Bronchial epithelial cell (primary cell): ENCODE data around the gene VEGFB. TPM values are rescaled to one million over a fixed set of nuclear protein-coding genes. Genes with fewer than 3 reads are reported as not detected.

ENCODE experiments used
- DNase-seq: peaks from one replicate; pipeline ENCODE4 v3.0.0-alpha.2; 2010; ENCODE audit warnings: low read depth
- FAIRE-seq: peaks from 2 replicates; lab custom pipeline; 2011; peaks lifted over from hg19 to GRCh38; lab: Jason Lieb, UNC
- H3K27me3 ChIP-seq: 2 replicates; pipeline ENCODE4 v1.5.1; 2011; ENCODE audit warnings: low read length; ENCODE audit not compliant: control insufficient read depth, insufficient read depth
- H3K36me3 ChIP-seq: 2 replicates; pipeline ENCODE4 v1.5.1; 2011; ENCODE audit warnings: low read length; ENCODE audit not compliant: control insufficient read depth, insufficient read depth
- H3K4me3 ChIP-seq: 2 replicates; pipeline ENCODE4 v1.5.1; 2011; ENCODE audit warnings: mild to moderate bottlenecking, low read depth, low read length, control low read depth
- CTCF ChIP-seq: IDR thresholded peaks from 2 replicates; pipeline ENCODE4 v1.5.1; 2011; ENCODE audit warnings: mild to moderate bottlenecking, moderate library complexity, low read length, control low read depth, inconsistent platforms; ENCODE audit not compliant: insufficient read depth, severe bottlenecking
- total RNA-seq: library from RNA; depleted of rRNA; stranded (reverse); fragments of >200 nt; gene quantifications from 2 replicates; pipeline ENCODE4 v1.2.1, GENCODE V29; 2014

Gene VEGFB
- total RNA-seq, 1 donor from 2014 or later = 12.4 TPM

GRCh38 chr11:64223001-64223651 lies 11.3 kb upstream of the VEGFB start:
- FAIRE-seq = no peak
- Histone ChIP-seq H3K4me3 (no peak overlapping the region), H3K36me3 (peaks cover 13% of the 10 kb centered on the region), H3K27me3 (no peaks in the 10 kb centered on the region)
- no peak for DNase-seq
- TF ChIP-seq CTCF = no peak

GRCh38 chr11:64224151-64224890 lies 10.1 kb upstream of the VEGFB start:
- Histone ChIP-seq H3K27me3 (no peaks in the 10 kb centered on the region), H3K4me3 (no peak overlapping the region), H3K36me3 (peaks cover 13% of the 10 kb centered on the region)
- FAIRE-seq (no peak), DNase-seq (peak; percentile 67)
- no peak for TF ChIP-seq CTCF

GRCh38 chr11:64224891-64225607 lies 9.3 kb upstream of the VEGFB start:
- H3K36me3 ChIP-seq = peaks cover 12% of the 10 kb centered on the region
- peak overlapping the region; percentile 65 for H3K4me3 ChIP-seq
- no peak for TF ChIP-seq CTCF
- H3K27me3 ChIP-seq = no peaks in the 10 kb centered on the region
- FAIRE-seq (no peak), DNase-seq (no peak)

- peak; percentile 53 for DNase-seq
- Histone ChIP-seq H3K4me3 (peak within 1 kb of the TSS; percentile 65), H3K27me3 (no peaks in the 10 kb centered on the region), H3K36me3 (peaks cover 11% of the 10 kb centered on the region)
- no peak for FAIRE-seq
- peak; percentile 32 for TF ChIP-seq CTCF
These were observed 8.5 kb upstream of the VEGFB start, which contains the start of the genes NUDT22 and TRPT1 for GRCh38 chr11:64225608-64226506. TSS of gene NUDT22 (plus strand) at chr11:64226274. CDS start at chr11:64226653, 379 bp downstream. TSS of gene TRPT1 (minus strand) at chr11:64226186. CDS start at chr11:64225860, 326 bp downstream.

GRCh38 chr11:64226507-64227051 lies 7.8 kb upstream of the VEGFB start:
- DNase-seq (no peak), FAIRE-seq (no peak)
- TF ChIP-seq CTCF = no peak
- H3K36me3 ChIP-seq = peaks cover 10% of the 10 kb centered on the region
- peak overlapping the region; percentile 65 for H3K4me3 ChIP-seq
- no peaks in the 10 kb centered on the region for H3K27me3 ChIP-seq
